Small intestine (tissue), 7 donors: ENCODE results near the gene PTN. TPM values are rescaled to one million over a fixed set of nuclear protein-coding genes. Genes with fewer than 3 reads are reported as not detected.

Source experiments
- DNase-seq, 2 donors: peaks; one replicate each; pipeline versions ENCODE4 v3.0.0 to v3.0.0-alpha.2; 2013
- FAIRE-seq: peaks from 2 replicates; lab custom pipeline; 2012; peaks lifted over from hg19 to GRCh38; lab: Jason Lieb, UNC
- H3K27ac ChIP-seq, 3 donors: one replicate each; pipeline ENCODE4 v1.5.1; 2013; ENCODE audit warnings: low read length in 2 of 3, mild to moderate bottlenecking in 2 of 3, control low read depth in 1 of 3, inconsistent platforms in 1 of 3, low read depth in 1 of 3, moderate library complexity in 1 of 3
- H3K27me3 ChIP-seq, 3 donors: one replicate each; pipeline ENCODE4 v1.6.1; 2013; ENCODE audit warnings: low read length in 3 of 3, inconsistent platforms in 1 of 3; ENCODE audit not compliant: control insufficient read depth in 3 of 3, insufficient read depth in 3 of 3
- H3K36me3 ChIP-seq, 3 donors: one replicate each; pipeline ENCODE4 v1.6.1; 2013; ENCODE audit warnings: low read length in 3 of 3, inconsistent platforms in 1 of 3, low read depth in 1 of 3, mild to moderate bottlenecking in 1 of 3, moderate library complexity in 1 of 3; ENCODE audit not compliant: control insufficient read depth in 3 of 3, insufficient read depth in 2 of 3
- H3K4me1 ChIP-seq, 3 donors: one replicate each; pipeline ENCODE4 v1.6.1; 2013; ENCODE audit warnings: low read length in 2 of 3, inconsistent platforms in 1 of 3, low read depth in 1 of 3, mild to moderate bottlenecking in 1 of 3, moderate library complexity in 1 of 3; ENCODE audit not compliant: control insufficient read depth in 3 of 3, insufficient read depth in 2 of 3
- H3K4me3 ChIP-seq, 3 donors: one replicate each; pipeline ENCODE4 v1.5.1; 2013; ENCODE audit warnings: low read length in 3 of 3, control low read depth in 1 of 3, inconsistent platforms in 1 of 3, low read depth in 1 of 3, mild to moderate bottlenecking in 1 of 3, moderate library complexity in 1 of 3
- H3K9me3 ChIP-seq, 2 donors: one replicate each; pipeline ENCODE4 v1.6.1; 2013; ENCODE audit warnings: low read depth in 1 of 2, low read length in 1 of 2; ENCODE audit not compliant: control insufficient read depth in 2 of 2, insufficient read depth in 1 of 2
- WGBS, 3 donors: extraction: QIAGEN DNeasy Blood & Tissue Kit; methylation state at CpG; one replicate each; pipeline ENCODE4 v1.1.7; 2013; 5-methylcytosine and 5-hydroxymethylcytosine counted together
- polyA plus RNA-seq, 4 donors: library from polyadenylated mRNA; stranded (reverse) in 3 of 4; unstranded in 1 of 4; fragments of 200-250 nt in 3 of 4; fragments of 120-200 nt in 1 of 4; gene quantifications; one replicate each; pipeline versions ENCODE4 v1.2.1 to v1.2.3, GENCODE V29; 2013
- donor health status: healthy with polysubstance abuse.
- donor health status: control.
- donor health status: control.
- donor health status: Bipolar disorder and iron deficiency.
- donor health status: healthy.

The PTN gene
- polyA plus RNA-seq, 4 donors = 1.1 to 50.2 (median 4.0) TPM; not detected in 1

GRCh38 chr7:137366995-137367394 is 23.5 kb upstream of the PTN start:
- no peaks in the 10 kb centered on the region for H3K4me1 ChIP-seq
- no peak overlapping the region for H3K27ac ChIP-seq
- WGBS, 3 donors = 86 to 87% (median 86%) methylated on average over 5 of the region's 5 CpGs
- DNase-seq = no peak
- no peak for FAIRE-seq
- H3K4me3 ChIP-seq = no peak overlapping the region
- no peaks in the 10 kb centered on the region for H3K27me3 ChIP-seq
- H3K36me3 ChIP-seq = no peaks in the 10 kb centered on the region
- peaks cover 0 to 13% of the 10 kb centered on the region in 2 donors for H3K9me3 ChIP-seq

- no peak for DNase-seq
- no peaks in the 10 kb centered on the region for H3K27me3 ChIP-seq
- FAIRE-seq = no peak
- H3K36me3 ChIP-seq = no peaks in the 10 kb centered on the region
- H3K9me3 ChIP-seq = peaks cover 0 to 26% of the 10 kb centered on the region in 2 donors
- no peak overlapping the region for H3K4me3 ChIP-seq
- no peak overlapping the region for H3K27ac ChIP-seq
- H3K4me1 ChIP-seq = no peaks in the 10 kb centered on the region
- WGBS, 3 donors = 91 to 94% (median 91%) methylated on average over 6 of the region's 6 CpGs
Measured at GRCh38 chr7:137363683-137364082, 20.1 kb upstream of the PTN start.

GRCh38 chr7:137360087-137360679 is 16.6 kb upstream of the PTN start:
- 47 to 78% (median 50%) methylated on average over 1 of the region's 1 CpG for WGBS, 3 donors
- FAIRE-seq (no peak), DNase-seq (no peak)
- Histone ChIP-seq H3K4me1 (no peaks in the 10 kb centered on the region), H3K27ac (no peak overlapping the region), H3K9me3 (peaks cover 0 to 30% of the 10 kb centered on the region in 2 donors), H3K27me3 (no peaks in the 10 kb centered on the region), H3K36me3 (no peaks in the 10 kb centered on the region), H3K4me3 (no peak overlapping the region)

GRCh38 chr7:137354961-137355360 is 11.4 kb upstream of the PTN start:
- no peak for FAIRE-seq
- no peaks in the 10 kb centered on the region for H3K27me3 ChIP-seq
- DNase-seq = no peak
- H3K27ac ChIP-seq = no peak overlapping the region
- no peaks in the 10 kb centered on the region for H3K4me1 ChIP-seq
- no peak overlapping the region for H3K4me3 ChIP-seq
- H3K9me3 ChIP-seq = peaks cover 0 to 8% of the 10 kb centered on the region in 2 donors
- H3K36me3 ChIP-seq = no peaks in the 10 kb centered on the region

- FAIRE-seq (no peak), DNase-seq (no peak)
- Histone ChIP-seq H3K9me3 (peaks cover 0 to 6% of the 10 kb centered on the region in 2 donors), H3K4me3 (no peak overlapping the region), H3K27me3 (no peaks in the 10 kb centered on the region), H3K4me1 (no peaks in the 10 kb centered on the region), H3K27ac (no peak overlapping the region), H3K36me3 (no peaks in the 10 kb centered on the region)
- WGBS, 3 donors = 60 to 77% (median 67%) methylated on average over 5 of the region's 5 CpGs
Measured at GRCh38 chr7:137354396-137354795, 10.9 kb upstream of the PTN start.

- Histone ChIP-seq H3K27ac (no peak overlapping the region), H3K4me3 (no peak overlapping the region), H3K4me1 (no peaks in the 10 kb centered on the region), H3K9me3 (no peaks in the 10 kb centered on the region), H3K36me3 (no peaks in the 10 kb centered on the region), H3K27me3 (no peaks in the 10 kb centered on the region)
- FAIRE-seq (no peak), DNase-seq (no peak)
- WGBS, 3 donors = 26 to 47% (median 34%) methylated on average over 2 of the region's 2 CpGs
Measured at GRCh38 chr7:137351941-137352340, 8.4 kb upstream of the PTN start.

GRCh38 chr7:137345799-137346449 is 2.4 kb upstream of the PTN start:
- Histone ChIP-seq H3K4me3 (no peak overlapping the region), H3K36me3 (no peaks in the 10 kb centered on the region), H3K27ac (no peak overlapping the region), H3K27me3 (no peaks in the 10 kb centered on the region), H3K4me1 (no peaks in the 10 kb centered on the region), H3K9me3 (no peaks in the 10 kb centered on the region)
- 65 to 71% (median 67%) methylated on average over 6 of the region's 6 CpGs for WGBS, 3 donors
- FAIRE-seq (no peak), DNase-seq (no peak)

- H3K27ac ChIP-seq = peak overlapping the region in 1 of 3 donors; percentile 45
- no peak for FAIRE-seq
- H3K4me1 ChIP-seq = no peaks in the 10 kb centered on the region
- WGBS, 3 donors = 8 to 19% (median 15%) methylated on average over 5 of the region's 5 CpGs
- no peaks in the 10 kb centered on the region for H3K36me3 ChIP-seq
- H3K9me3 ChIP-seq = no peaks in the 10 kb centered on the region
- peak overlapping the region in 1 of 3 donors; percentile 44 for H3K4me3 ChIP-seq
- peak in 1 of 2 donors; percentile 2 for DNase-seq
- H3K27me3 ChIP-seq = no peaks in the 10 kb centered on the region
Measured at GRCh38 chr7:137342828-137343261, 688 bp downstream of the PTN start.
